Measurements from ENCODE around the gene BMP8B.

- TF ChIP-seq EZH2 (IDR thresholded peaks at IDR 0.05; ENCODE audit: insufficient read depth, poor library complexity, severe bottlenecking) (no peak), EZH2phosphoT487 (IDR thresholded peaks at IDR 0.05; ENCODE audit: insufficient read depth, low read depth) (no peak)
These were observed 25.8 kb downstream of the BMP8B start for GRCh38 chr1:39762550-39763540.

Measured in GM23248 (cell line).